ENCODE measurements around the gene FLRT2. TPM values are rescaled to one million over a fixed set of nuclear protein-coding genes. Genes with fewer than 3 reads are reported as not detected.

The FLRT2 gene
- total RNA-seq, 4 donors from 2014 or later = 3.4 to 7.0 (median 4.0) TPM

- H3K4me1 ChIP-seq = no peaks in the 10 kb centered on the region
- no peaks in the 10 kb centered on the region for H3K27me3 ChIP-seq
- in situ Hi-C loops (cut with MboI; ENCODE audit: low pct_ligation_motif_present in 1 of 4, low pct_unique_long_range_greater_than_20kb in 1 of 4, low sequenced_read_pairs in 3 of 4) = no loop called here
- H3K9me3 ChIP-seq = no peaks in the 10 kb centered on the region
- intact Hi-C loops (cut with DNase I; ENCODE audit: low total_unique reads) = no loop called here
- H3K27ac ChIP-seq = no peak overlapping the region
- H3K4me3 ChIP-seq = no peak overlapping the region
- no peaks in the 10 kb centered on the region for H3K36me3 ChIP-seq
- TF ChIP-seq CTCF (IDR thresholded peaks at IDR 0.05) (no peak), POLR2A (IDR thresholded peaks at IDR 0.05) (no peak), POLR2AphosphoS5 (IDR thresholded peaks at IDR 0.05) (no peak), EP300 (IDR thresholded peaks at IDR 0.05; ENCODE audit: low read depth) (no peak)
- WGBS, 2 donors (ENCODE audit: low coverage in 1 of 2) = 57 to 68% methylated on average over 2 of the region's 2 CpGs
- no peak for DNase-seq
These were observed 17.5 kb upstream of the FLRT2 start for GRCh38 chr14:85512451-85512850.

GRCh38 chr14:85514487-85514886, 15.5 kb upstream of the FLRT2 start:
- TF ChIP-seq EP300 (IDR thresholded peaks at IDR 0.05; ENCODE audit: low read depth) (no peak), CTCF (IDR thresholded peaks at IDR 0.05) (no peak), POLR2A (IDR thresholded peaks at IDR 0.05) (no peak), POLR2AphosphoS5 (IDR thresholded peaks at IDR 0.05) (no peak)
- Histone ChIP-seq H3K4me1 (peaks cover 0 to 5% (median 2%) of the 10 kb centered on the region in 4 donors), H3K27me3 (no peaks in the 10 kb centered on the region), H3K27ac (no peak overlapping the region), H3K4me3 (no peak overlapping the region), H3K9me3 (no peaks in the 10 kb centered on the region), H3K36me3 (no peaks in the 10 kb centered on the region)
- DNase-seq = no peak
- WGBS, 2 donors (ENCODE audit: low coverage in 1 of 2) = 77 to 92% methylated on average over 2 of the region's 2 CpGs
- intact Hi-C loops (cut with DNase I; ENCODE audit: low total_unique reads) (no loop called here), in situ Hi-C loops (cut with MboI; ENCODE audit: low pct_ligation_motif_present in 1 of 4, low pct_unique_long_range_greater_than_20kb in 1 of 4, low sequenced_read_pairs in 3 of 4) (no loop called here)

DNA sequence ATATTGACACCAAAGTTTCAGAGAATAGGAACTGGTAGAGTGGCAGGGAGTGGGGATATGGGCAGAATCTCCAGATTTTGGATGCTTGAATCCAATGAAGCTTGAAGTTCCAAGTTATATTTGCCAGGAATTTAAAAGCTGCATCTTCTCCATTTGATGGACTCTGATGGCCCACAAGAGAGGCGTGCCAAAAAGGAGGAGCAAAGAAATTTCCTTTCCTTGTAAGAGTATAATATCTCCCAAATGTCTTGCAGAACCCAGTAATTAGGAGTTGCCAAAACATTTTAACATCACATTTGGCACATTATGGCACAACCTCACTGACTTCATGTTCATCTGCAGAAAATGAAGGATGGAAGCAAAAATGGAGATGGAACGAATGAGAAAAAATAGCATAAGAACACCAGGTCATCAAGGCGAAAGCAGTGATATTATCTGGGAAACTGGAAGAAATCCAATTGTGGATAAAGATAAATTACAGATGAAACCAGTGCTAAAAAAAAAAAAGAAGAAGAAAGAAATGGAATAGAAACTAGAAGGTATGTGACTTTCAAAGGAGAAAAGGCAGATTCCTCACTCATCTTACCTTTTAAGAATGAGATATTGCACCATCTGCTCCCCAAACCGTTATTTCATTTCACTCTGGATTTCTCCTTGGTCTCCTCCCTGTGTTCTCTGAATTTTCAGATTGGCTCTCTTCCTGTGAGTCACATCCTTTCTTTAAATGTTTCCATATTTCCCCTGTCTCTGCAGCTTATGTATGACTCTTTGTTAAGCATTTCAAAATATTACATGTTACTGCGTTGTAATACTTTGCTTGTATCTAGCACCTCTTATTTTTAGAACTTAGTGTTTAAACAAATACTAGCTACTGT, 13.5 kb upstream of the FLRT2 start:
- no peak overlapping the region for H3K4me3 ChIP-seq
- WGBS, 2 donors (ENCODE audit: low coverage in 1 of 2) = 55 to 74% methylated on average over 4 to 5 of the region's 5 CpGs
- intact Hi-C loops (cut with DNase I; ENCODE audit: low total_unique reads) = no loop called here
- no peaks in the 10 kb centered on the region for H3K27me3 ChIP-seq
- H3K4me1 ChIP-seq = peaks cover 0 to 5% (median 2%) of the 10 kb centered on the region in 4 donors
- in situ Hi-C loops (cut with MboI; ENCODE audit: low pct_ligation_motif_present in 1 of 4, low pct_unique_long_range_greater_than_20kb in 1 of 4, low sequenced_read_pairs in 3 of 4) = no loop called here
- no peak overlapping the region for H3K27ac ChIP-seq
- no peaks in the 10 kb centered on the region for H3K9me3 ChIP-seq
- no peaks in the 10 kb centered on the region for H3K36me3 ChIP-seq
- no peak for DNase-seq
- TF ChIP-seq EP300 (IDR thresholded peaks at IDR 0.05; ENCODE audit: low read depth) (no peak), CTCF (IDR thresholded peaks at IDR 0.05) (no peak), POLR2AphosphoS5 (IDR thresholded peaks at IDR 0.05) (no peak)

GRCh38 chr14:85517114-85517688, 12.7 kb upstream of the FLRT2 start:
- intact Hi-C loops (cut with DNase I; ENCODE audit: low total_unique reads) (no loop called here), in situ Hi-C loops (cut with MboI; ENCODE audit: low pct_ligation_motif_present in 1 of 4, low pct_unique_long_range_greater_than_20kb in 1 of 4, low sequenced_read_pairs in 3 of 4) (no loop called here)
- H3K27ac ChIP-seq = no peak overlapping the region
- TF ChIP-seq EP300 (IDR thresholded peaks at IDR 0.05; ENCODE audit: low read depth) (no peak), POLR2AphosphoS5 (IDR thresholded peaks at IDR 0.05) (no peak), CTCF (IDR thresholded peaks at IDR 0.05) (no peak), POLR2A (IDR thresholded peaks at IDR 0.05) (no peak)
- no peaks in the 10 kb centered on the region for H3K9me3 ChIP-seq
- H3K4me3 ChIP-seq = no peak overlapping the region
- peaks cover 0 to 5% (median 2%) of the 10 kb centered on the region in 4 donors for H3K4me1 ChIP-seq
- no peaks in the 10 kb centered on the region for H3K27me3 ChIP-seq
- 71 to 83% methylated on average over 2 of the region's 2 CpGs for WGBS, 2 donors (ENCODE audit: low coverage in 1 of 2)
- DNase-seq = no peak
- no peaks in the 10 kb centered on the region for H3K36me3 ChIP-seq
